Panc1 (cell line): ENCODE data around the gene DAB1. TPM values are rescaled to one million over a fixed set of nuclear protein-coding genes. Genes with fewer than 3 reads are reported as not detected.

Experiments
- ATAC-seq: fragments of 200-7000 bp; cut with Tn5 transposase; 2 replicates; pipeline ENCODE4 v1.9.1; 2020; ENCODE audit warnings: mild to moderate bottlenecking, moderate library complexity
- BruUV-seq: library from RNA; stranded (reverse); fragments of 400-500 nt; replicated peaks from 2 replicates; lab custom pipeline; 2021; lab: Mats Ljungman, UMichigan
- CTCF ChIA-PET: fragments of 300-600 bp; sonication (Branson Sonifier 250); formaldehyde crosslinking; loops from one replicate; lab custom pipeline; 2022; ENCODE audit warnings: antibody characterized with exemption; lab: Charles Lee
- POLR2A ChIA-PET: fragments of 300-600 bp; sonication (Branson Sonifier 250); formaldehyde crosslinking; loops from one replicate; lab custom pipeline; 2022; ENCODE audit warnings: antibody characterized with exemption; lab: Charles Lee
- DNase-seq: peaks from one replicate; pipeline ENCODE4 v3.0.0-alpha.2; 2010; ENCODE audit warnings: low read depth, low spot score
- H3K27ac ChIP-seq: 2 replicates; pipeline ENCODE4 v1.5.1; 2011; ENCODE audit warnings: mild to moderate bottlenecking, low read length, inconsistent platforms
- H3K27me3 ChIP-seq: fragments of 200-500 bp; sonication (Bioruptor generic); 2 replicates; pipeline ENCODE4 v1.6.0; 2014; ENCODE audit warnings: low read length, inconsistent platforms; ENCODE audit not compliant: control insufficient read depth, insufficient read depth
- H3K36me3 ChIP-seq: fragments of 200-500 bp; sonication (Bioruptor generic); 2 replicates; pipeline ENCODE4 v1.5.1; 2014; ENCODE audit warnings: inconsistent platforms, mild to moderate bottlenecking, low read length, moderate library complexity; ENCODE audit not compliant: control insufficient read depth, insufficient read depth
- H3K4me1 ChIP-seq: 2 replicates; pipeline ENCODE4 v1.5.1; 2011; ENCODE audit warnings: inconsistent platforms, mild to moderate bottlenecking, low read length, moderate library complexity; ENCODE audit not compliant: control insufficient read depth, insufficient read depth
- H3K4me3 ChIP-seq, 2 experiments: 2 replicates each; pipeline ENCODE4 v1.5.1; 2011 to 2012; ENCODE audit warnings: low read depth in 2 of 2, low read length in 2 of 2, mild to moderate bottlenecking in 2 of 2, inconsistent platforms in 1 of 2, moderate library complexity in 1 of 2
- H3K9me3 ChIP-seq: fragments of 200-500 bp; sonication (Bioruptor generic); 2 replicates; pipeline ENCODE4 v1.5.1; 2014; ENCODE audit warnings: low read depth, mild to moderate bottlenecking, inconsistent platforms, low read length, moderate library complexity; ENCODE audit not compliant: control insufficient read depth, insufficient read depth
- POLR2AphosphoS5 ChIP-seq: IDR thresholded peaks from 2 replicates; pipeline ENCODE4 v1.6.1; 2012; ENCODE audit warnings: mild to moderate bottlenecking, low read depth, low read length, moderate library complexity
- SIN3A ChIP-seq: IDR thresholded peaks from 2 replicates; pipeline ENCODE4 v1.6.1; 2012; ENCODE audit warnings: low read depth, mild to moderate bottlenecking, low read length, moderate library complexity, borderline replicate concordance; ENCODE audit not compliant: insufficient read depth
- TCF7L2 ChIP-seq: IDR thresholded peaks from 2 replicates; pipeline ENCODE4 v1.6.1; 2011; ENCODE audit warnings: mild to moderate bottlenecking, low read depth, low read length, inconsistent platforms
- in situ Hi-C: cut with HindIII; loops from 2 replicates; pipeline ENCODE4 v1.10.0; 2016; ENCODE audit warnings: low sequenced_read_pairs, low pct_unique_long_range_greater_than_20kb
- intact Hi-C: fragments of 100-400 bp; cut with micrococcal nuclease; formaldehyde crosslinking; loops from one replicate; pipeline ENCODE4 v1.10.0; 2022; ENCODE audit not compliant: unreplicated experiment
- total RNA-seq: library from RNA; stranded (reverse); gene quantifications from one replicate; pipeline ENCODE4 v1.2.1, GENCODE V29; 2021; ENCODE audit not compliant: unreplicated experiment
- TF ChIP-seq, protein P1 (sequence below): fragments of 450-650 bp; IDR thresholded peaks from 2 replicates; pipeline ENCODE4 v1.5.1; 2017; ENCODE audit warnings: mild to moderate bottlenecking
- TF ChIP-seq, protein P2 (sequence below), 2 experiments: IDR thresholded peaks; 2 replicates each; pipeline ENCODE4 v1.6.1; 2011 to 2012; ENCODE audit warnings: low read depth in 2 of 2, control low read depth in 1 of 2, low read length in 1 of 2, mild to moderate bottlenecking in 1 of 2, moderate library complexity in 1 of 2; ENCODE audit not compliant: insufficient read depth in 1 of 2

DAB1 gene
- total RNA-seq, 1 experiment from 2014 or later, result 0.05 TPM

DNA sequence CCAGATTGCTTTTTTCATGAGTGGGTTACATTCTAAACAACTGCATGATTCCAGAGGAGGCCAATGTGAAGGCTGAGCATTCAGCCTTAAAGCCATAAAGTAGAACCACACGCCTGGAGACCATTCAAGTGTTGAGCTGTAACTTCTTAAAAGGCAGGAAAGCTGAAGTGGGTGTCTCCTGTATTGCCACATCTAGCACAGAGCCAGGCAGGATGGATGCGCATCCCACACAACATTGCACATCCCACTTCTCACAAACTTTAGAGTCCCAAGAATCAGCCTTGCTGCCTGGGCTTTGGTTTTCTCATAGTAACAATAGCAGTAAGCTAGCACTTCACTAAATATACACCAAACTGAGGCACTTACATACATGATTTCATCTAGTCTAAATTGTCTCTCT, 151.7 kb downstream of the DAB1 start:
- BruUV-seq, result no TSS peak
- intact Hi-C loops, result no loop called here

DNA sequence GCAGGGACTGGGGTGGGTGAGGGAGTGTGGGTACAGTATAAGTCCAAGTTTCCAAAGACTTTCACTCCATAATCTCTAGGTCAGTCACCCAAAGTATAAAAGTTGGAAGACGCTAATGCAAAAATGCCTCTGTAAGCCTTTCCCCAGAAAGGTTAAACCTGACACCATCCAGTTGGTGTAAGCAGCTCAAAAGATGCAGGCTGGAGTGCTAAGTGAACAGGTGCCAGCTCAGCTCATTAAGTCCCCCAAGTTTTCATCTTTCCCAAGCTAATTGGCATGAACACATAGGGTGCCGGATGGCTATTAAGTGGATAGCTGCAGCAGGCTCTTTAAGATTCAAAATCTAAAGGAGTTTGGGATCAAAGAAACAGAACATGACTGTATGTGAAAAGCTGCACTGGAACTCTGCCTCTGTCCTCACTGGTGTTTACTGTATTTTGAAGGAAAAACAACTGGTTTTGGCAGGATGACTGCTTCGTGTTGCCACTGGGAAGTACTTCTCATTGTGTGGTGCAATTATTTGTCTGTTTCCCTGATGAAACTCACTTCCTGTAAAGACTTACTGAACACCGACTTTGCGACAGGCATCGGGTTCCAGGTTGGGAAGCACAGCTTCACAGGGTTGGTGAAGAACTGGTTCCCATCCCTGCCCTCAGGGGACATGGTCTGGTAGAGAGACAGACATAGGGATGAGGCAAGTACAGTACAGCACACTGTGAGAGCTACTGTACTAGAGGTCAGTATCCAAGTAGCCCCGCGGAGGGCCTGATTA, 152.7 kb downstream of the DAB1 start:
- intact Hi-C loops, result no loop called here
- ChIA-PET POLR2A (no interaction called here), CTCF (no interaction called here)
- H3K27ac ChIP-seq, result no peak overlapping the region
- TF ChIP-seq, protein P1, sequence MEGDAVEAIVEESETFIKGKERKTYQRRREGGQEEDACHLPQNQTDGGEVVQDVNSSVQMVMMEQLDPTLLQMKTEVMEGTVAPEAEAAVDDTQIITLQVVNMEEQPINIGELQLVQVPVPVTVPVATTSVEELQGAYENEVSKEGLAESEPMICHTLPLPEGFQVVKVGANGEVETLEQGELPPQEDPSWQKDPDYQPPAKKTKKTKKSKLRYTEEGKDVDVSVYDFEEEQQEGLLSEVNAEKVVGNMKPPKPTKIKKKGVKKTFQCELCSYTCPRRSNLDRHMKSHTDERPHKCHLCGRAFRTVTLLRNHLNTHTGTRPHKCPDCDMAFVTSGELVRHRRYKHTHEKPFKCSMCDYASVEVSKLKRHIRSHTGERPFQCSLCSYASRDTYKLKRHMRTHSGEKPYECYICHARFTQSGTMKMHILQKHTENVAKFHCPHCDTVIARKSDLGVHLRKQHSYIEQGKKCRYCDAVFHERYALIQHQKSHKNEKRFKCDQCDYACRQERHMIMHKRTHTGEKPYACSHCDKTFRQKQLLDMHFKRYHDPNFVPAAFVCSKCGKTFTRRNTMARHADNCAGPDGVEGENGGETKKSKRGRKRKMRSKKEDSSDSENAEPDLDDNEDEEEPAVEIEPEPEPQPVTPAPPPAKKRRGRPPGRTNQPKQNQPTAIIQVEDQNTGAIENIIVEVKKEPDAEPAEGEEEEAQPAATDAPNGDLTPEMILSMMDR, result no peak
- TF ChIP-seq SIN3A (no peak), TCF7L2 (no peak), POLR2AphosphoS5 (no peak)
- TF ChIP-seq, protein P2, sequence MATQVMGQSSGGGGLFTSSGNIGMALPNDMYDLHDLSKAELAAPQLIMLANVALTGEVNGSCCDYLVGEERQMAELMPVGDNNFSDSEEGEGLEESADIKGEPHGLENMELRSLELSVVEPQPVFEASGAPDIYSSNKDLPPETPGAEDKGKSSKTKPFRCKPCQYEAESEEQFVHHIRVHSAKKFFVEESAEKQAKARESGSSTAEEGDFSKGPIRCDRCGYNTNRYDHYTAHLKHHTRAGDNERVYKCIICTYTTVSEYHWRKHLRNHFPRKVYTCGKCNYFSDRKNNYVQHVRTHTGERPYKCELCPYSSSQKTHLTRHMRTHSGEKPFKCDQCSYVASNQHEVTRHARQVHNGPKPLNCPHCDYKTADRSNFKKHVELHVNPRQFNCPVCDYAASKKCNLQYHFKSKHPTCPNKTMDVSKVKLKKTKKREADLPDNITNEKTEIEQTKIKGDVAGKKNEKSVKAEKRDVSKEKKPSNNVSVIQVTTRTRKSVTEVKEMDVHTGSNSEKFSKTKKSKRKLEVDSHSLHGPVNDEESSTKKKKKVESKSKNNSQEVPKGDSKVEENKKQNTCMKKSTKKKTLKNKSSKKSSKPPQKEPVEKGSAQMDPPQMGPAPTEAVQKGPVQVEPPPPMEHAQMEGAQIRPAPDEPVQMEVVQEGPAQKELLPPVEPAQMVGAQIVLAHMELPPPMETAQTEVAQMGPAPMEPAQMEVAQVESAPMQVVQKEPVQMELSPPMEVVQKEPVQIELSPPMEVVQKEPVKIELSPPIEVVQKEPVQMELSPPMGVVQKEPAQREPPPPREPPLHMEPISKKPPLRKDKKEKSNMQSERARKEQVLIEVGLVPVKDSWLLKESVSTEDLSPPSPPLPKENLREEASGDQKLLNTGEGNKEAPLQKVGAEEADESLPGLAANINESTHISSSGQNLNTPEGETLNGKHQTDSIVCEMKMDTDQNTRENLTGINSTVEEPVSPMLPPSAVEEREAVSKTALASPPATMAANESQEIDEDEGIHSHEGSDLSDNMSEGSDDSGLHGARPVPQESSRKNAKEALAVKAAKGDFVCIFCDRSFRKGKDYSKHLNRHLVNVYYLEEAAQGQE (IDR thresholded peaks at IDR 0.05; ENCODE audit: insufficient read depth in 1 of 2, low read depth in 2 of 2, low read length in 1 of 2), result no peak
- H3K9me3 ChIP-seq, result no peaks in the 10 kb centered on the region
- no peak for ATAC-seq
- H3K36me3 ChIP-seq, result no peaks in the 10 kb centered on the region
- no peak for DNase-seq
- H3K4me3 ChIP-seq, result no peak overlapping the region
- no peaks in the 10 kb centered on the region; the same call in 1 of the 2 replicates for H3K27me3 ChIP-seq
- no TSS peak for BruUV-seq
- no peaks in the 10 kb centered on the region for H3K4me1 ChIP-seq
- in situ Hi-C loops, result no loop called here

More for the DNA sequence above, 151.7 kb downstream of the DAB1 start:
- Histone ChIP-seq H3K27ac (no peak overlapping the region), H3K9me3 (no peaks in the 10 kb centered on the region), H3K36me3 (no peaks in the 10 kb centered on the region), H3K4me3 (no peak overlapping the region), H3K27me3 (no peaks in the 10 kb centered on the region; the same call in 1 of the 2 replicates), H3K4me1 (no peaks in the 10 kb centered on the region)
- in situ Hi-C loops, result no loop called here
- ATAC-seq, result no peak
- no peak for DNase-seq
- TF ChIP-seq SIN3A, result no peak
- TF ChIP-seq, protein P1, result no peak
- CTCF ChIA-PET, result no interaction called here
- POLR2A ChIA-PET, result no interaction called here
